Measurements from ENCODE around the gene ANKRD12. TPM values are rescaled to one million over a fixed set of nuclear protein-coding genes. Genes with fewer than 3 reads are reported as not detected.

The ANKRD12 gene
- total RNA-seq, 3 donors from 2014 or later: 47.7 to 66.9 (median 51.5) TPM

GRCh38 chr18:9106800-9107584, 29.6 kb upstream of the ANKRD12 start:
- no peak for DNase-seq (ENCODE audit: low spot score in 2 of 2)
- no peaks in the 10 kb centered on the region for H3K9me3 ChIP-seq
- H3K27ac ChIP-seq: peak overlapping the region; percentile 16 to 43
- H3K36me3 ChIP-seq: no peaks in the 10 kb centered on the region
- H3K4me3 ChIP-seq: peak overlapping the region in 1 of 3 donors; percentile 2
- peaks cover 11 to 22% of the 10 kb centered on the region in 2 donors for H3K4me1 ChIP-seq
- intact Hi-C loops (cut with DNase I; ENCODE audit: low total_unique reads): no loop called here
- TF ChIP-seq, protein P1, sequence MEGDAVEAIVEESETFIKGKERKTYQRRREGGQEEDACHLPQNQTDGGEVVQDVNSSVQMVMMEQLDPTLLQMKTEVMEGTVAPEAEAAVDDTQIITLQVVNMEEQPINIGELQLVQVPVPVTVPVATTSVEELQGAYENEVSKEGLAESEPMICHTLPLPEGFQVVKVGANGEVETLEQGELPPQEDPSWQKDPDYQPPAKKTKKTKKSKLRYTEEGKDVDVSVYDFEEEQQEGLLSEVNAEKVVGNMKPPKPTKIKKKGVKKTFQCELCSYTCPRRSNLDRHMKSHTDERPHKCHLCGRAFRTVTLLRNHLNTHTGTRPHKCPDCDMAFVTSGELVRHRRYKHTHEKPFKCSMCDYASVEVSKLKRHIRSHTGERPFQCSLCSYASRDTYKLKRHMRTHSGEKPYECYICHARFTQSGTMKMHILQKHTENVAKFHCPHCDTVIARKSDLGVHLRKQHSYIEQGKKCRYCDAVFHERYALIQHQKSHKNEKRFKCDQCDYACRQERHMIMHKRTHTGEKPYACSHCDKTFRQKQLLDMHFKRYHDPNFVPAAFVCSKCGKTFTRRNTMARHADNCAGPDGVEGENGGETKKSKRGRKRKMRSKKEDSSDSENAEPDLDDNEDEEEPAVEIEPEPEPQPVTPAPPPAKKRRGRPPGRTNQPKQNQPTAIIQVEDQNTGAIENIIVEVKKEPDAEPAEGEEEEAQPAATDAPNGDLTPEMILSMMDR (IDR thresholded peaks at IDR 0.05): no peak
- no peaks in the 10 kb centered on the region for H3K27me3 ChIP-seq

- H3K4me3 ChIP-seq: no peak overlapping the region
- H3K9me3 ChIP-seq: no peaks in the 10 kb centered on the region
Measured at GRCh38 chr18:9108911-9109310, 27.7 kb upstream of the ANKRD12 start.

DNA sequence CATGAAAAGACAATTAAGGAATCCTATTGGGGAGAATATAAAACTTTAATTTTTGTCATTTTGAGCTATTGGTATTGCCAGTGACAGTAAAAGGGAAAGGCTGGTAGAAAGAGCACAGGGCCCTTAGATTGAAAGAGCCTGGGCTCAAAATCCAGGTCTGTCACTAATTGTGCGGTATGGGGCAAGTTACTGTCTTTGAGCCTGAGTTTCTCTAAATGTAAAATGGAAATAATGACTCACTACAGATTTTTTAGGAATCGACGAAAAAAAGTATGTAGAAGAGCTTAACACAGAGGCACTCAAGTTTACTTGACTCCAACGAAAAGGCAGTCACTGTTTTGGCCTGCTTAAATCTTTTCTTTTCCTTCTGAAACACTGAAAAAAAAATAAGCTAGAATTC, 27.1 kb upstream of the ANKRD12 start:
- TF ChIP-seq POLR2A (IDR thresholded peaks at IDR 0.05) (no peak), POLR2AphosphoS5 (IDR thresholded peaks at IDR 0.05) (no peak)
- TF ChIP-seq, protein P1 (IDR thresholded peaks at IDR 0.05): no peak
- Histone ChIP-seq H3K27ac (peak overlapping the region in 1 of 2 donors; percentile 52), H3K9me3 (no peaks in the 10 kb centered on the region), H3K4me1 (peaks cover 11 to 25% of the 10 kb centered on the region in 2 donors), H3K27me3 (no peaks in the 10 kb centered on the region), H3K4me3 (no peak overlapping the region), H3K36me3 (no peaks in the 10 kb centered on the region)
- no peak for DNase-seq (ENCODE audit: low spot score in 2 of 2)
- intact Hi-C loops (cut with DNase I; ENCODE audit: low total_unique reads): no loop called here

More at GRCh38 chr18:9108911-9109310, 27.7 kb upstream of the ANKRD12 start:
- Histone ChIP-seq H3K4me1 (peaks cover 11 to 25% of the 10 kb centered on the region in 2 donors), H3K27me3 (no peaks in the 10 kb centered on the region), H3K36me3 (no peaks in the 10 kb centered on the region), H3K27ac (peak overlapping the region in 1 of 2 donors; percentile 21)
- intact Hi-C loops (cut with DNase I; ENCODE audit: low total_unique reads): no loop called here
- TF ChIP-seq POLR2AphosphoS5 (IDR thresholded peaks at IDR 0.05) (no peak), POLR2A (IDR thresholded peaks at IDR 0.05) (no peak)
- TF ChIP-seq, protein P1 (IDR thresholded peaks at IDR 0.05): no peak
- DNase-seq (ENCODE audit: low spot score in 2 of 2): no peak

- DNase-seq (ENCODE audit: low spot score in 2 of 2): no peak
- intact Hi-C loops (cut with DNase I; ENCODE audit: low total_unique reads): no loop called here
- peaks cover 5 to 11% of the 10 kb centered on the region in 2 donors for H3K4me1 ChIP-seq
- no peak overlapping the region for H3K4me3 ChIP-seq
- H3K9me3 ChIP-seq: no peaks in the 10 kb centered on the region
- TF ChIP-seq POLR2AphosphoS5 (IDR thresholded peaks at IDR 0.05) (no peak), POLR2A (IDR thresholded peaks at IDR 0.05) (no peak)
- TF ChIP-seq, protein P1 (IDR thresholded peaks at IDR 0.05): no peak
- H3K27ac ChIP-seq: peak overlapping the region; percentile 48 to 56
- no peaks in the 10 kb centered on the region for H3K27me3 ChIP-seq
- no peaks in the 10 kb centered on the region for H3K36me3 ChIP-seq
Measured at GRCh38 chr18:9113468-9114149, 23.0 kb upstream of the ANKRD12 start.

DNA sequence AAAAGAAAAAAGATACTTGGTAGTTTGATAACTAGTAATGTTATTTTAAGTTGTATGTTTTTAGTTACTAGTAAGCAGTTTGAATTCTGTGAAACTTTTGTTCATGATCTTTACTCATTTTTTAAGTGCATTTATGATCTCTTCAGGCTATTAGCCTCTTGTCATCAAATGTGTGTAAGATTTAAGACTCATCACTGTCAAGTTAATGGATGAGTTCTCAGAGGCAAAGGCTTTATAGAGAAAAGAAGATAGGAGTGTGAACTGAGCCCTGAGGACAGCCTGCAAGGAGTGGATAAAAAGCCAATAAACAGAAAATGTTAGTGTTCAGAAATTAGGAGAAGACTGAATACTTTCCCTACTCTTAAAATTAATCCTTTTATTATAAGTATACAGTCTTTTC, 20.6 kb upstream of the ANKRD12 start:
- DNase-seq (ENCODE audit: low spot score in 2 of 2): no peak
- H3K4me1 ChIP-seq: peaks cover 5 to 11% of the 10 kb centered on the region in 2 donors
- H3K9me3 ChIP-seq: no peaks in the 10 kb centered on the region
- H3K27ac ChIP-seq: peak overlapping the region; percentile 88 to 94
- no peaks in the 10 kb centered on the region for H3K27me3 ChIP-seq
- intact Hi-C loops (cut with DNase I; ENCODE audit: low total_unique reads): no loop called here
- H3K4me3 ChIP-seq: no peak overlapping the region
- TF ChIP-seq POLR2A (IDR thresholded peaks at IDR 0.05): no peak
- TF ChIP-seq POLR2AphosphoS5 (IDR thresholded peaks at IDR 0.05): no peak
- TF ChIP-seq, protein P1 (IDR thresholded peaks at IDR 0.05): no peak
- no peaks in the 10 kb centered on the region for H3K36me3 ChIP-seq

Measured in breast epithelium (tissue), 4 donors.